NCI-H187 (cell line): Measurements from ENCODE around the gene LAMA3.

Source experiments
- DNase-seq, 2 experiments: peaks; one replicate each; lab custom pipeline; 2025; lab: John Stamatoyannopoulos, UW

LAMA3 gene

GRCh38 chr18:23850215-23850614 is 161.0 kb downstream of the LAMA3 start:
- no peak for DNase-seq

- DNase-seq = no peak
Measured at GRCh38 chr18:23851470-23852002, 162.3 kb downstream of the LAMA3 start.

GRCh38 chr18:23852236-23853045 is 163.2 kb downstream of the LAMA3 start:
- no peak for DNase-seq

GRCh38 chr18:23853448-23854195 is 164.4 kb downstream of the LAMA3 start:
- DNase-seq = no peak

- DNase-seq = no peak
Measured at GRCh38 chr18:23855721-23856120, 166.5 kb downstream of the LAMA3 start.

- no peak for DNase-seq
Measured at GRCh38 chr18:23856466-23857163, 167.4 kb downstream of the LAMA3 start.

- DNase-seq = no peak
Measured at GRCh38 chr18:23857164-23857552, 167.9 kb downstream of the LAMA3 start.

GRCh38 chr18:23857756-23858155 is 168.5 kb downstream of the LAMA3 start:
- DNase-seq = no peak

- DNase-seq = no peak
Measured at GRCh38 chr18:23859466-23860336, 170.4 kb downstream of the LAMA3 start.

GRCh38 chr18:23861326-23861725 is 172.1 kb downstream of the LAMA3 start:
- DNase-seq = no peak

- DNase-seq = no peak
Measured at GRCh38 chr18:23861805-23862470, 172.7 kb downstream of the LAMA3 start.

- DNase-seq = no peak
Measured at GRCh38 chr18:23864624-23865023, 175.4 kb downstream of the LAMA3 start.

- no peak for DNase-seq
Measured at GRCh38 chr18:23867006-23867405, 177.8 kb downstream of the LAMA3 start.

GRCh38 chr18:23868136-23868785 is 179.0 kb downstream of the LAMA3 start:
- no peak for DNase-seq

GRCh38 chr18:23870676-23871380 is 181.6 kb downstream of the LAMA3 start:
- no peak for DNase-seq

GRCh38 chr18:23871410-23871809 is 182.2 kb downstream of the LAMA3 start:
- DNase-seq = peak; percentile 14 to 65

- no peak for DNase-seq
Measured at GRCh38 chr18:23872701-23873550, 183.7 kb downstream of the LAMA3 start.

GRCh38 chr18:23875966-23876895 is 187.0 kb downstream of the LAMA3 start:
- DNase-seq = no peak
